ENCODE results near the gene RANBP3. TPM values are rescaled to one million over a fixed set of nuclear protein-coding genes. Genes with fewer than 3 reads are reported as not detected.
"Not testable (repeated sequence)": the region's sequence is repeated elsewhere in the genome, so short reads cannot be mapped to it uniquely, and the experiment has no call there.

RANBP3 gene
- polyA plus RNA-seq, 1 donor, result 72.2 TPM

DNA sequence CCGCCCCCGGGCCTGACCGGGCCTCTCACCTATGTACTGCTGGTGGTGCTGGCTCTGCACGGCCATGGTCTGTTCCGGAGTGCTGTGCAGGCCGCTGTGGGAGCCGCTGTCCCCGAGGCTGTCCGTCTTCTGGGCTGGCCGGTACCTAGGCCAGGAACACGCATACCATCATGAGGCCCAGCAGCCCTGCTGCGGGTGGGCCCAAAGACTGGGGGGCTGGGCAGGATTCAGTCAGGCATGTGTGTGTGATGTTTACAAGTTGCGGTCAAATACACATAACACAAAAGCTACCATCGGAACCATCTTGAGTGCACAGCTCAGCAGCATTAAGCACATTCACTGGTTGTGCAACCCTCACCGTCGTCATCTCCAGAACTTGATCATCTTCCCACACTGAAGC is 32.2 kb upstream of the RANBP3 start:
- DNase-seq, result no peak

DNA sequence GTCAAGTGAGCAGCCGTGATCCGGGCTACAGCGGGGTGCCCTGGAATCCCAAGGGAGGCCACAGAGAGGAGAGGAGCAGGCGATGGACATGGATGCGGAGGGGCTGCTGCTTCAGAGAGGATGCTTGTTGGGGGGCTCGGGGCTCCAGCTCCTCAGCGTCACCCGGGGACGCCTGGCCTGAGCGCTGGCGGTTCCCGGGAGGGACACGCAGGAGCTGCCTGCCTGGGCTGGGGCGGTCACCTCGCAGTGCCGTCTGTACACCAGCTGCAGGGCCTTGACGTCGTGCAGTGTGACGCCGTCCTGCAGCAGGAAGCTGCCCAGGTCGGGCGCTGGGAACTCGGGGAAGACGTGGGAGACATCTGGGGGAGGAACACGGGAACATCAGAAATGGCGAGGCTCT is 29.9 kb upstream of the RANBP3 start:
- DNase-seq, result no peak

DNA sequence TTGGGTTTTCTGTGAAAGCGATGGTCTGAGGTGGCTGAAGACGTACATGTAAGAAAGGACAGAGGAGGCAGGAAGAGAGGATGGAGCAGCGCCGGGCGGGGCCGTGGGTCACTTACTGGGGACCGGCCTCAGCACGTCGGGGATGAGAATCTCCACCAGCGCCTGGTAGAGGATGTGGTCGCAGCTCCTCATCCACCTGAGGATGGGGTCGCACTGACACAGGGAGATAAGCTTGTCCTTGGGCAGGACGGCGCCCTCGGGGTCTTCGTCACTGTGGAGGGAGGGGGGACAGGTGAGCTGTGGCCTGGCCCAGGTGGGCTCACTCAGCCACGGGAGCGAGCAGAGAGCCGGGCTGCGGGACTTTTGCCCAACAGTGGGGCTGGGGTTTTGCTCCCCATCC is 29.0 kb upstream of the RANBP3 start:
- no peak for DNase-seq

DNA sequence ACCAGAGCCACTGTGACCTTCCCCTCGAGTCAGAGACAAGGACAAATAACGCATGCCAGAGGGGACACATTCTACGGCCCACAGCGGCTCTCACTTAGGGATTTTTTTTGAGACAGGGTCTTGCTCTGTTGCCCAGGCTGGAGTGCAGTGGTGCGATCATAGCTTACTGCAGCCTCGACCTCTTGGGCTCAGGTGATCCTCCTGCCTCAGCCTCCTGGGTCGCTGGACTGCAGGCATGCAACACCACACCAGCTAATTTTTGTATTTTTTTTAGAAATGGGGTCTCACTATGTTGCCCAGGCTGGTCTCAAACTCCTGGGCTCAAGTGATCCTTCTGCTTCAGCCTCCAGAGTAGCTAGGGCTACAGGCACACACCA is 28.1 kb upstream of the RANBP3 start:
- DNase-seq, result not testable (repeated sequence)

DNA sequence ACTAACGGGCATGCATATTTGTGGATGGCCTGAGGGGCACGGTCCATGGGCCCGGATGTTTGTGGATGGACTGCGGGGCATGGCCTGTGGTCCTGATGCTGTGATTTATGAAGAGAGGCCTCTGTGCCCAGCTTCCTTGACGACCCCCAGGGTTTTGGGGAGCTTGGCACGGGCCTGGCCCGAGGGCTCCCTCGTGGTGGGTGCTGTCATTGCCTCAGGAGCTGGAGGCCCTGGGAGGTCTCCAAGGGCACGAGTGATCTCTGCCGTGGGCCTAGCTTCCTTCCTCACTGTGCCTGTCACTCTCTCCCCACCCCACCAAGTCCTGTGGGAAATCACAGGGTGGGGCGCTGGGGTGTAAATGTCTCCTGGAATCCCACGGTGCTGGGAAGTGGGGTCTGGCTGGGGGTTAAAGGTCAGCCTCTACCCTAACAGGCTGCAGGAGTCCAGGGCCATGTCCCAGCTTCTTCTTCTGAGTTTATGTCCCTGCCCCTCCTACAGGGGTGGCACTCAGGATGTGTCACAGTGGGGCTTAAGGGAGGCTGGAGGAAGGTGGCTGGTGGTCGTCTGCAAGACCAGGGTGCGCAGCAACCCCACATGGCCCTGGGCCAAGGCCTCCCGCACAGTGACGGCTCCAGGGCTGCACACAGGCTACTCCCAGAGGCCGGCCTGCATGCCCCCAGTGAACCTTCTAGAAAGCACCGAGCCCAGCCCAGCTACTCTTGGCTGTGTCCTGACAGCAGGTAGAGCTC is 27.6 kb upstream of the RANBP3 start:
- no peak for DNase-seq

DNA sequence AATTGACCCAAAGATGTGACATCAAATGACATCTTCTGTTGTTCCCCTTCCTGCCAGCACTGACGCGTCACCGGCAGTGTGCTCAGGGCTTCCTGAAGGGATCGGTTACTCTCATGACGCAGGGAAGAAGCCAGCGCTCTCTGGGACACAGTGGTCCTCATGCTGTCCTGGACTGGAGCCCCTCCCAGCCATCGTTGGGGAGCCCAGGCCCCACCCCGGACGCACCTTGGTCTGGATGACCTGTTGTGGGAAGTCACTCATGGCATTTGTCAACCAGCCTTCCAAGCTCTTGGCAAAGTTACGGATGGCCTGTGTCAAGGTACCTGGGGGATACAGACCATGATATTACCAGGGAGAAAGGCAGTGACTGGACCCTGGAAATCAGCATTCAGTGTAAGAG is 26.0 kb upstream of the RANBP3 start:
- DNase-seq, result no peak

DNA sequence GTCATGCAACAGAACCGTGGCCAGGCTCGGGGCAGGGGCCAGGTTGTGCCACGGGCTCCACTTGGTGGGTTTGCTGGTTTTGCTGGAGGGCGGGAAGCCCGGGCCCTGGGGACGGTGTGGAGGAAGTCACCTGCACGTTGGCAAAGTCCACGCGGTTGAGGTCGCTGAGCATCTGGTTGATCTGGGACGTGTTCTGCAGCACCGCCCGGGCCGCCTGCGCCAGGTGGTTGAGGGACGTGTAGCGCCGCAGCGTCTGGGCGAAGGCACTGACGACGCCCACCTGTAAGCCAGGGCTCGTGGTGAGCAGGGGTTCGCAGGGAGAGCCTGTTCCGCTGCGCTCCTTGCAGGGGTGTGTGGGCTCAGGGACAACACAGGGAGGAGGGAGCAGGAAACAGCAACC is 24.7 kb upstream of the RANBP3 start:
- no peak for DNase-seq

DNA sequence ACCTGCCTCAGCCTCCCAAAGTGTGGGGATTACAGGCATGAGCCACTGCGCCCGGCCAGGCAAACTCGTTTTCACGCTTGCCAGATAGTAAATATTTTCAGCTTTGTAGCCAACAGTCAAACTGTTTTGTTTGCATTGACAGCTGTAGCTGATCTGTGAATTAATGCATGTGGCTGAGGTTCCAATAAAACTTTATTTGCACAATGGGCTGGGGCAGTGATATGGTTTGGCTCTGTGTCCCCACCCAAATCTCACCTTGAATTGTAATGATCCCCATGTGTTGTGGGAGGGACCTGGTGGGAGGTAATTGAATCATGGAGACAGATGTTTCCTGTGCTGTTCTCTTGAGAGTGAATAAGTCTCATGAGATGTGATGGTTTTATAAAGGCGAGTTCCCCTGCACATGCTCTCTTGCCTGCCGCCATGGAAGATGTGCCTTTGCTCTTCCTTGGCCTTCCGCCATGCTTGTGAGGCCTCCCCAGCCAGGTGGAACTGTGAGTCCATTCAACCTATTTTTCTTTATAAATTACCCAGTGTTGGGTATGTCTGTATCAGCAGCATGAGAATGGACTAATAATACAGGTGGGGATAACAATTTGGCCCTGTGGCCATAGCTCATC is 22.4 kb upstream of the RANBP3 start:
- DNase-seq, result no peak

DNA sequence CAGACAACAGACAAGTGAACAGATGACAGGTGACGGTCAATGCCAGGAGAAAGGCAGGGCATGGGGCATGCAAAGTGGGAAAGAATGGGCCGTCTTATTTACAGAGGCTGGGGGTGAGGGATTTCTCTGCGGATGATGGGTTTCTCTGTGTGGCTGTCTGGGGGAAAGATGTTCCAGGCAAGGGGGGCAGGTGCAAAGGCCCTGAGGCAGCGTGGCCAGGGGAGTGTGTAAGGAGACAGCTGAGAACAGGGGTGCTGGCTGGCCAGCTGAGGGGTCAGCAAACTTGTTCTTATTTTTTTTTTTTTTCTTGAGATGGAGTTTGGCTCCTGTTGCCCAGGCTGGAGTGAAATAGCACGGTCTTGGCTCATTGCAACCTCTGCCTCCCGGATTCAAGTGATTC is 21.8 kb upstream of the RANBP3 start:
- DNase-seq, result no peak

DNA sequence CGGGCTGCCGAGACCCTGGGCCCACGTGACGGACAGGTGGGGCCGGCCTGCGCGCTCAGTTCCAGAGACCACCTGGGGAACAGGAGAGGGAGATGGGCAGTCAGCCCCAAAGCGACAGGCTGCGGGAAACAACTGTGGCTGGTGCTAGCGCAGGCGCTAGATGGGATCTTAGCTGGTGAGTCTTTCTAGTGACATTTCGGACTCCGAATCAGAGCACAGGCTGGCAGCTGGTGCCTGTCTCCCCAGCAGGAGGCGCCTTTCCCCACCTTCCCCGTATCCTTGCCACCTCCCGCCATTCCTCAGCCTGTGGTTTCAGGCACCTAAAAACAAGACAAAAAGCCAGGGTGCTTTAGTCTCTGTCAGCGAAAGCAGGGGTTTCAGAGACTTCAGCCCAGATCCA is 19.4 kb upstream of the RANBP3 start:
- DNase-seq, result no peak

DNA sequence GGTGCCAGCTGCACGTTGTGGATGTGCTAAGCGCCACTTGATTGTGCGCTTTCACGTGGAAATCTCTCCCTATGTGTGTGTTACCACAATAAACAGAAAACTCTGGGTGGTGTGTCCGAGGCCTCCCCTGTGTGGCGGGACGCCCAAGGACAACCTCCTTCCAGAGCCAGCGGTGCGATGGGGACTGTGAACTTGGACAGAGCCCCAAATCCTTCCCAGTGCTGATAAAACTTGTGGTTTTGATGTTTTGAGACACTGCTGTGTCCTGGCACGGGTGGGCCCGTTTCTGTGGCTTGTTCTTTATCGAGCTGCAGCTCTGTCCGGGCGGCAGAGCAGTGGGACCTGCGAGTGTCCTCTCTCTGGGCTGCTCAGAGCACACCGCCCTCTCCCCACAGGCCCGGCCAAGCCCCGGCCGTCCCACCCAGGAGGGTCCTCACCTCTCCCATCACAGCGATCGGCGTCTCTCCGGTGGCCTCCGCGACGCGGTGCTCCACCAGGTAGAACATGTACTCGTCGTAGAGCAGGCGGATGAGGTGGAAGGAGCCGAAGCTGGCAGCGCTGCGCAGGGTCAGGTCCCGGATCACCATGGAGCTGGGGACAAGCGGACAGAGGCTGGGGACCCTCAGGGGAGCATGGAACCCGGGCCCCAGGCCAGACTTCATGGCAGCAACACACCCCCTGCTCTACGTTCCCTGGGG is 18.8 kb upstream of the RANBP3 start:
- DNase-seq, result no peak

DNA sequence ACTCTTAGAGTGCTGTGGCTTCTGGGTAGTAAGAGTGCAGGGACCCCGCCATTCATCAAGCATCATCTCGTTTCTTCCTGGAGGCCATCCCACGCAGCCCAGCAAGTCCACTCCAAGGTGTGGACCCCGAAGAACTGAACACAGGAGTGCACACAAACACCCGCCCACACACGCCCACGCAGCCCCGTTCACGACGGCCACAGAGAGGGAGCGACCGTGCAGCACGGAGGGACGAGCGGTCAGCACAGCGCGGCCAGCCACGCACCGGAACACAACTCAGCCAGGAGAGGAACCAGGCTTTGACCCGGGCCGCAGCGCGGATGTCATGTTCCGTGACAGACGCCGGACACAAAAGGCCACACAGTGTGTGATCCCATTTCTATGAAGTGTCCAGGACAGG is 18.2 kb upstream of the RANBP3 start:
- DNase-seq, result no peak

DNA sequence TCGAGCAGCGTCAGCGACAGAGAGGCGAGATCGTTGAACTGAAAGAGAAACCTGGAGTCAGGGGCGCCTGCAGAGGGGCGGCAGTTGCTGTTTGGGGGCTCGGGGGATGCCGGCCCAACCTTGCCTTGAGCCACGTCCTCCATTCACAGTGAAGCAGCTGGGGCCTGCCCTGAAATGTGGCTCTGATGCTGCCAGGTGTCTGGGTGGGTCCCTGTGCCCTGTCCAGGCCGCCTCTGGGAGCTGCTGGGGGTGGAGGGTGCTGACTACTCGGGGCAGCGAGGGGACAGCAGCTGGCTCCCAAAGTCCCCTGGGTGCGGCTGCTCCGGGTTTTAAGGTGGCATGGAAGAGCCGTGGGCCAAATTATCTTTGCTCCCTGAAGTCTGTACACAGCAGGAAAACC is 17.7 kb upstream of the RANBP3 start:
- DNase-seq, result no peak

DNA sequence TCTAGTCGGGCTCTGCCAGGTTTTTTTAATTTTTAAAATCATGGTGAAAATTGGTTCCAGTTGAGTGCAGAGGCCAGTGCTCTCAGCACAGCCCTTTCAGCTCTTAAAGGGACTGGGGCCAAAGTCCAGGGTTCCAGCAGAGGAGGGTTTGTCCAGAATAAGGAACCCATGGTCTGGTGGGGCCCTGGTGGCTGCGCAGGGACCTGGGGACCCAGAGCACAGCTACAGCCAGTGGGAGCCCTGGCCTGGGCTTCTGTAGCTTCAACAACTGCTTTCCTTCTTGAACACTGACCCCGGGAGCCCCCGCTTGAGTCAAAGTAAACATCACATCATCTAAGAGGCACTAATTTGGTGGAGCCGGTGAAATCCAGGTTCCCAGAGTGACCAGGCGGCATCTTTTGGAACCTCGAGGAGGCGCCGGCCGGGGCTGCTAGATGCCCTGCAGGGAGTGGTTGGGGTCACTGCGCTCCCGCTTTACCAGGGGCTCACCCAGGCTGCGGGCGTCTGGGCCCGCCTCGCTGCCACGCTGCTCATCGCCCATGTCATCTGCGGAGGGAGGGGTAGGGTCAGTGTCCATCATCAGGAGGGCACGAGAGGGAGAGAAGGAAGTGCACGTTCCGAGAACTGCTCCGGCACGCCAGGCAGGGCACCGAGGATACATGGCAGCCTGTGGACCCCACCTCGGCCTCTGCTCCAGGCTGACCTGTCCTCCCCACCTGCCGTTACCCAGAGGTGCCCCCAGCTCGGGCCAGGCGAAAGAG is 16.6 kb upstream of the RANBP3 start:
- no peak for DNase-seq

DNA sequence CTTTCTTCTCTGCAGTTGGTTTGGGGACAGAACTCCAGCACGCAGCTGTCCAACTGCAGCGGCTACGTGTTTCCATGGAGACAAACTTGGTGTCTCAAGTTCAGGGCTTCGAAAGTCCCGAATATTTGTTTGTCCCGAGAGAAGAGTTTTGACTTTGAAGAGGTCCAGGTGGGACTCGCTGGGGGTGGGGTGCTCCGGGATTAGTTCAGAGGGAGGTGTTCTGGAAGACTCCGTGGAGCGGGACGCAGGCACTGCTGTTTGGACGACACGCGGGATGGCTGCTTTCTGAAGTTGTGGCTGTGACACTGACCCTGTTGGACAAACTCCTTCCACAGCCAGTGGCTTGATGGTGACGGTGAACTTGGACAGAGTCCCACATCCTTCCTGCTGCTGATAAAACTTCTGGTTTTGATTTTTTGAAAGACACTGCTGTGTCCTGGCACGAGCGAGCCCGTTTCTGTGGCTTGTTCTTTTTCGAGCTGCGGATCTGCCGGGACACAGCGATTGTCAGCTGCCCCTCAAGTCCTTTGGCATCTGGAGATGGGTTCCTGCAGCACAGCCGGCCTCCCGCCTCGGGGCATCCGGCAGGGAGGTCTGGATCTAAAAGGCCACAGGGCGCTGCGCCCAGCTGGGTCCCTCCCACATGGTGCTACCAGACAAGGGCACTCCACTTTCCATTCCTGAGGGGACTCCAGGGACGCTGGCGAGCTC is 15.9 kb upstream of the RANBP3 start:
- DNase-seq, result peak; percentile 71

DNA sequence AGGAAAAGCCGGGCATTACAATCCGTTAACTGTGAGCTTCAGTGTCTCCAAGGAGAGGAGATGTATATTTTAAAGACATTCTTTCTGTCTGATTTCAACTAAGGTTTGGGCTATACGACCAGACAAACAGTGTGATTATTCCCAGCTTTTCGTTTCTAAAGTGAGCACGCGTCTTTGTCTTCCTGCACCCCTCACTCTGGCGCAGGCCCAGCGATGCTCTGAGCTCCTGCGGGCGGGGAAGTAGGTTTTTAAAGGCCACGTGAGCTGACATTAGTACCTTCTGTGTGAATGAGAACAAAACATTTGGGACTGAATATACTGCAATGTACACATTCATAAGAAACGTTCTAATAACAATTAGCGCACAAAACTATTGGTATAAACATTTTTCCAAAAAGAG is 15.3 kb upstream of the RANBP3 start:
- no peak for DNase-seq

DNA sequence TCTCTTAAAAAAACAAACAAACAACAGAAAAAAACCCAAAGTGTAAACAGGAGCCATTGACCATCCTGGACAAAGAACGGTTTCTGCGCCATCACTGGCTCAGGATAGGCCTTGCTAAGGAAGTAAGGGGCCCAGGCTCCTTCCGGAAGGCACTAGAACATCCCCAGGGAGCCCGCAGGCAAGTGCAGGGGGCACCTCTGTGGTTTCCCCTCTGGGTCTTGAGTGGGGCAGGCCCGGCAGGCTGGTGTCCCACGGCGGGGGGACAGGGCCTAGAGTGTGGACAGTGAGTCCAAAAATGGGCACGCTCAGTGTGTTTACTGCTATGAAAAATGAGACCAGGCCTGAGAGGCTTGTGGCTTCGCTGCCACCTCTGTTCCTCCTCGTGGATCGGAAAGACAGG is 14.8 kb upstream of the RANBP3 start:
- no peak for DNase-seq

DNA sequence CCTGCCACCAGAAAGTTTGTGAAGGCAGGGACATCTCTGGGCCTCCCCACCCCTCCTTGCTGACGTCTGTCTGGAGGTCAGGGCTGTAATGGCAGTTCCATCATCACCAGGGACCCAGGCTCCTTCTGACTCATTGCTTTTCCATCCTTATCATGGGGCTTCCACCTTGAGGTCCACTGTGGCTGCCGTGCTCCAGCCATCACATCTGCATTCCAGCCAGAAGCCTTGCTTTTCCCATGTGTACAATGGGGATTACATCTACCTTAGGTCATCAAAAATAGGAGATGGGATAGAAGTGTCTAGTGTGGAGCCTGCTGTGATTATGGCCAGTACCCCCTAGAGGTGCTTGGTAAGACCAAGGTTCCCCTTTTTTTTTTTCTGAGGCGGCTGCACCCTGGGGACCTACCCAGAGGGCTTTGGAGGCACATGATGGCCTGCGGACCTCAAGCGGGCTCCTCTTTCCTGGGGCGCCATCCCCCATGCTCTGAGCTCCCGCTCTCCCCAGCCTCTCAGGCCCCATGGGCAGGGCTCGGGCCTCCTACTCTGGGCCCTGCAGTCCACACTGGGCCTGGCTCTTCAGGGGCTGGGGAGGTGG is 13.4 kb upstream of the RANBP3 start:
- DNase-seq, result no peak

DNA sequence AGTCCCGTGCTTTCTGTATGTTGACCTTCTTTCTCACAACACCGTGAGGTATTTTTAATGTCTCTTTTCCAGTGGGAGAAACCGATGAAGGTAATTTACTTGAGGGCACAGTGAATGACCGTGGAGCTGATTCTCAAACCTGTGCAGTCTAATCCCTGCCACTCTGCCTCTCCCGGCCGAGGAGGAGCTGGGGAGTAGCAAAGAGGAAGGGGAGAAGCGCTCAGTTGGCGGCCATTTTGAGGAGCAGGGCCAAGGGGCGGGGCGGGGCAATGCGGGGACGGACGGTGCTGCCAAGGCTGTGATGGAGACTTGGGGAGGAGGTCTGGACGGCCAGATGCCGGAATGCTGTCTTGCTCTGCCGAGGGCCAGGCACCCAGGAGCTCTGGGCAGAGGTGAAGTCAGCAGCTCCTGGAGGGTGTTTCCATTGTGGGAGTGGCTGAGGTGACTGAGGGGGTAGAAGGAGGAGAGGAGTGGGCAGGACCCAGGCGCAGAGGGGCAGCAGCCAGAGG is 12.4 kb upstream of the RANBP3 start:
- no peak for DNase-seq

DNA sequence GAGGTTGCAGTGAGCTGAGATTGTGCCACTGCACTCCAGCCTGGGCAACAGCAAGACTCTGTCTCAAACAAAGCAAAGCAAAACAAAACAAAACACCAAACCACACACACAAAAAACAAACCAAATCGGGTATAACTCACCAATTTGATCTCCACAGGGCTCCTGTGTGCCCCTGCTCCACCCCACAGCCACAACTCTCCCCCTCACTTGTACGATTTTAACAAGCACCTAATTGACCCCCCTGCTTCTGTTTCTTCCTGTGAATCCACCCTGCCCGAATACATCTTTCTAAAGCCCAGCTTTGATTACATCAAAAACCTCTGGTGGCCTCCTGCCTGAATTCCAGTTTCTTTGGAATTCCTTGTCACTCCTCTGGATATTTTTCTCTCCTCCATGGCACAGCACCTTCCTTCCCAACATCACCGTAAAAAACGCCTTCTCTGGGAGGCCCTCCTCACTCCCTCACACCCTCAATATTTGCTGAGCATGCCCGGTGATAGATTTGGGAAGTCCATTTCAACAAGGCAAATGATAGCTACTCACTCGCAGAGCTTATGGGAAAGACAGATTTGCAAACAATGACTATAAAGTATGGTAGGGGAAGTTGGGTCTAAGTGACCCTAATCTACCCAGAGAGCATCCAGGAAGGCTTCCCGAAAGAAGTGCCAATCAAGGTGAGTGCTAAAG is 11.6 kb upstream of the RANBP3 start:
- no peak for DNase-seq
